Gastrocnemius medialis (tissue), 4 donors: ENCODE measurements around the gene MFAP3. TPM values are rescaled to one million over a fixed set of nuclear protein-coding genes. Genes with fewer than 3 reads are reported as not detected.
"Not testable (repeated sequence)": the region's sequence is repeated elsewhere in the genome, so short reads cannot be mapped to it uniquely, and the experiment has no call there.

Experiments
- ATAC-seq, 2 donors: fragments of 150-250 bp; one replicate each; pipeline ENCODE4 v1.9.1; 2016
- DNase-seq, 2 donors: peaks; one replicate each; pipeline ENCODE4 v3.0.0-alpha.2; 2019
- H3K27ac ChIP-seq, 4 donors: fragments of 200-600 bp; sonication (generic); 1 replicate in 1 of 4; 2 replicates in 3 of 4; pipeline ENCODE4 v1.5.1; 2016 to 2018; ENCODE audit warnings: mild to moderate bottlenecking in 2 of 4, moderate library complexity in 1 of 4
- H3K27me3 ChIP-seq, 3 donors: fragments of 200-600 bp; sonication (generic) in 2 of 3; 1 replicate in 1 of 3; 2 replicates in 2 of 3; pipeline versions ENCODE4 v1.5.1 to v1.6.0; 2016 to 2019; ENCODE audit warnings: mild to moderate bottlenecking in 1 of 3, moderate library complexity in 1 of 3
- H3K36me3 ChIP-seq, 2 donors: fragments of 200-600 bp; sonication (generic) in 1 of 2; one replicate each; pipeline ENCODE4 v1.5.1; 2017 to 2018
- H3K4me1 ChIP-seq, 2 donors: fragments of 200-600 bp; sonication (generic) in 1 of 2; one replicate each; pipeline ENCODE4 v1.5.1; 2016 to 2017; ENCODE audit warnings: mild to moderate bottlenecking in 2 of 2
- H3K4me3 ChIP-seq, 4 donors: fragments of 200-600 bp; sonication (generic) in 3 of 4; 1 replicate in 1 of 4; 2 replicates in 3 of 4; pipeline ENCODE4 v1.5.1; 2016 to 2019; ENCODE audit warnings: mild to moderate bottlenecking in 2 of 4
- H3K9me3 ChIP-seq, 3 donors: fragments of 200-600 bp; sonication (generic) in 2 of 3; 1 replicate in 1 of 3; 2 replicates in 2 of 3; pipeline ENCODE4 v1.5.1; 2016 to 2019
- POLR2A ChIP-seq, 2 donors: fragments of 450-650 bp; IDR thresholded peaks; one replicate each; pipeline ENCODE4 v1.6.1; 2017; ENCODE audit warnings: antibody characterized with exemption in 2 of 2, mild to moderate bottlenecking in 2 of 2, moderate library complexity in 2 of 2
- in situ Hi-C, 4 donors: fragments of 200-750 bp; cut with MboI; loops; one replicate each; pipeline versions ENCODE4 v1.15.0 to v1.8.0; 2017; ENCODE audit warnings: low sequenced_read_pairs in 4 of 4
- intact Hi-C: fragments of 100-400 bp; cut with DNase I; formaldehyde crosslinking; loops from one replicate; pipeline ENCODE4 v1.15.1; 2023; ENCODE audit warnings: low total_unique reads
- total RNA-seq, 4 donors: library from RNA; depleted of rRNA; stranded (reverse); fragments of >200 nt; gene quantifications; one replicate each; pipeline versions ENCODE4 v1.1.0 to v1.2.3, GENCODE V29; 2016
- TF ChIP-seq, protein P1 (sequence below), 5 experiments: fragments of 450-650 bp in 3 of 5; fragments of 200-600 bp in 2 of 5; sonication (generic) in 2 of 5; IDR thresholded peaks in 4 of 5; conservative IDR thresholded peaks in 1 of 5; 1 replicate in 4 of 5; 2 replicates in 1 of 5; pipeline ENCODE4 v1.5.1; 2016 to 2019; ENCODE audit warnings: antibody characterized with exemption in 5 of 5, mild to moderate bottlenecking in 3 of 5, moderate library complexity in 3 of 5

The MFAP3 gene
- total RNA-seq, 4 donors from 2014 or later: 25.4 to 80.5 (median 28.7) TPM

DNA sequence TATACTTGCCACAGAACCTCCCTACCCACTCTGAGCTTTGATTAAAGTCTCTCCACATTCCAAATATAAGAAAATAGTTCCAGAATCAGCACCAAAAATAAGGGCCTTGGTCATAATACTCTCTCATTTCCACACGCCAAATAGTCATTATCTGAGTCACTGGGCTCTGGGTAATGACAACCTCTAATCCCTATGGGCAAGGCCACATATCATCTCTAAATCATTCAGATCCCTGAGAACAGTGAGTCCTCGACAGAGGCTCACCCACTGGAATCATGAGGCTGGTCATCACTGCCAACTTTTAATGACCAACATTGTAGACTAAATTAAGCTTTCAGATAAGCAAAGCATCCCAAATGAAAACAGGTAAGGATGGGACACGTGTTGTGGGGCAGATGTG is 28.1 kb upstream of the MFAP3 start:
- no peaks in the 10 kb centered on the region for H3K9me3 ChIP-seq
- H3K4me1 ChIP-seq: peaks cover 0 to 5% of the 10 kb centered on the region in 2 donors
- no peak overlapping the region for H3K4me3 ChIP-seq
- no peak for ATAC-seq
- intact Hi-C loops (no loop called here), in situ Hi-C loops (no loop called here)
- no peak for DNase-seq
- TF ChIP-seq POLR2A (IDR thresholded peaks at IDR 0.05): no peak
- TF ChIP-seq, protein P1, sequence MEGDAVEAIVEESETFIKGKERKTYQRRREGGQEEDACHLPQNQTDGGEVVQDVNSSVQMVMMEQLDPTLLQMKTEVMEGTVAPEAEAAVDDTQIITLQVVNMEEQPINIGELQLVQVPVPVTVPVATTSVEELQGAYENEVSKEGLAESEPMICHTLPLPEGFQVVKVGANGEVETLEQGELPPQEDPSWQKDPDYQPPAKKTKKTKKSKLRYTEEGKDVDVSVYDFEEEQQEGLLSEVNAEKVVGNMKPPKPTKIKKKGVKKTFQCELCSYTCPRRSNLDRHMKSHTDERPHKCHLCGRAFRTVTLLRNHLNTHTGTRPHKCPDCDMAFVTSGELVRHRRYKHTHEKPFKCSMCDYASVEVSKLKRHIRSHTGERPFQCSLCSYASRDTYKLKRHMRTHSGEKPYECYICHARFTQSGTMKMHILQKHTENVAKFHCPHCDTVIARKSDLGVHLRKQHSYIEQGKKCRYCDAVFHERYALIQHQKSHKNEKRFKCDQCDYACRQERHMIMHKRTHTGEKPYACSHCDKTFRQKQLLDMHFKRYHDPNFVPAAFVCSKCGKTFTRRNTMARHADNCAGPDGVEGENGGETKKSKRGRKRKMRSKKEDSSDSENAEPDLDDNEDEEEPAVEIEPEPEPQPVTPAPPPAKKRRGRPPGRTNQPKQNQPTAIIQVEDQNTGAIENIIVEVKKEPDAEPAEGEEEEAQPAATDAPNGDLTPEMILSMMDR (IDR thresholded peaks at IDR 0.05 in 4 of 5, conservative IDR thresholded peaks at IDR 0.05 in 1 of 5): no peak
- peaks cover 0 to 3% of the 10 kb centered on the region in 2 donors for H3K36me3 ChIP-seq
- no peaks in the 10 kb centered on the region for H3K27me3 ChIP-seq
- no peak overlapping the region for H3K27ac ChIP-seq

DNA sequence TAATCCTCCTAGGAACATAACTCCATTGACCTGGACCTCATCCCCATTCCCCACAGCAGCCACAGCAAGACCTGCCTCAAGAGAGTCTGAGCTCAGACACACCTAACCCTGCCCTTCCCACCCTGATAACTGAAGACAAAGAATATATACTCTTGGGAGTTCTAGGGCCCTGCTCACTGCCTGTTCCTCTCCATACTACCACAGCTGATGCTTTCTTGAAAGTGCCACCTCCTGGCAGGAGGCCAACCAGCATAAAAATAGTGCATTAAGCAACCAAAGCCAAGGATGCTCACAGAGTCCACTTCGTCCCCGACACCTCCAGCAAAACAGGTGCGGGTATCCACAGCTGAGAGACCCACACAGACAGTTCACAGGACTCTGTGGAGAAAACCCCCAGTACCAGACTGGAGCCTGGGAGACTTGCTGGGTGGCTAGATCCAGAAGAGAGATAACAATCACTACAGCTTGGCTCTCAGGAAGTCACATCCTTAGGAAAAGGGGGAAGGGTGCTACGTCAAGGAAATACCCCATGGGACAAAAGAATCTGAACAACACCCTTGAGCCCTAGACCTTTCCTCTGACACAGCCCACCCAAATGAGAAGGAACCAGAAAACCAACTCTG is 23.6 kb upstream of the MFAP3 start:
- in situ Hi-C loops: no loop called here
- ATAC-seq (no peak), DNase-seq (no peak)
- H3K4me1 ChIP-seq: peaks cover 0 to 5% of the 10 kb centered on the region in 2 donors
- no peaks in the 10 kb centered on the region for H3K27me3 ChIP-seq
- intact Hi-C loops: no loop called here
- TF ChIP-seq, protein P1 (IDR thresholded peaks at IDR 0.05 in 4 of 5, conservative IDR thresholded peaks at IDR 0.05 in 1 of 5): no peak
- no peak for TF ChIP-seq POLR2A (IDR thresholded peaks at IDR 0.05)
- H3K9me3 ChIP-seq: no peaks in the 10 kb centered on the region
- peak overlapping the region; percentile 4 to 54 (median 52) for H3K27ac ChIP-seq
- no peak overlapping the region for H3K4me3 ChIP-seq
- H3K36me3 ChIP-seq: no peaks in the 10 kb centered on the region

DNA sequence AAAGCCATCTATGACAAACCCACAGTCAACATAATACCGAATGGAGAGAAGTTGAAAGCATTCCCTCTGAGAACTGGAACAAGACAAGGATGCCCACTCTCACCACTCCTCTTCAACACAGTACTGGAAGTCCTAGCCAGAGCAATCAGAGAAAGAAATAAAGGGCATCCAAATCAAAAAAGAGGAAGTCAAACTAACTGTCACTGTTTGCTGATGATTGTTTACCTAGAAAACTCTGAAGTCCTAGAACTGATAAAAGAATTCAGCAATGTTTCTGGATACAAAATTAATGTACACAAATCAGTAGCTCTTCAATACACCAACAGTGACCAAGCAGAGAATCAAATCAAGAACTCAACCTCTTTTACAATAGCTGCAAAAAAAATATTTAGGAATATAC is 19.8 kb upstream of the MFAP3 start:
- H3K9me3 ChIP-seq, intact Hi-C loops, ATAC-seq, H3K36me3 ChIP-seq, H3K4me1 ChIP-seq, H3K27ac ChIP-seq, H3K27me3 ChIP-seq, DNase-seq, H3K4me3 ChIP-seq, in situ Hi-C loops: not testable (repeated sequence)

DNA sequence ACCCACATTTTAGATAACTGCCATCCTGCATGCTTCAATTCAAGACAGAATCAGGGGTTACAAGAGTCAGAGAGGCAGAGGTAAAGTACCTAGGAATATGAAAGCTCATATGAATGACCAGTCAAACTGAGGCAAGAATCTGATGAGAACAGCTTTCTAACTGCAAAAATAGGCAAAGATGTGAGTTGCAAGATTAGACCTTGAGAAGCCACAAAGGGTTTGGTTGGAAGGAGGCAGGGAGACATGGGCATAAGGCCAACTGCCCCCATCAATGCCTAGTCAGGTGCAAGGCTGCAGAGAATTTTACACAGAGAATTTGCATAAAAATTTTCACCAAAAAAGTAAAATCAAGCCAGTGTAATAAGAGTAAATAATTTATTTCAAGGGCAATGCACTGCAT is 12.8 kb upstream of the MFAP3 start:
- no peak for TF ChIP-seq POLR2A (IDR thresholded peaks at IDR 0.05)
- TF ChIP-seq, protein P1 (IDR thresholded peaks at IDR 0.05 in 4 of 5, conservative IDR thresholded peaks at IDR 0.05 in 1 of 5): no peak
- H3K4me1 ChIP-seq: no peaks in the 10 kb centered on the region
- H3K4me3 ChIP-seq: no peak overlapping the region
- in situ Hi-C loops (no loop called here), intact Hi-C loops (no loop called here)
- H3K9me3 ChIP-seq: no peaks in the 10 kb centered on the region
- DNase-seq (no peak), ATAC-seq (no peak)
- no peaks in the 10 kb centered on the region for H3K27me3 ChIP-seq
- H3K36me3 ChIP-seq: peaks cover 0 to 52% of the 10 kb centered on the region in 2 donors
- no peak overlapping the region for H3K27ac ChIP-seq

DNA sequence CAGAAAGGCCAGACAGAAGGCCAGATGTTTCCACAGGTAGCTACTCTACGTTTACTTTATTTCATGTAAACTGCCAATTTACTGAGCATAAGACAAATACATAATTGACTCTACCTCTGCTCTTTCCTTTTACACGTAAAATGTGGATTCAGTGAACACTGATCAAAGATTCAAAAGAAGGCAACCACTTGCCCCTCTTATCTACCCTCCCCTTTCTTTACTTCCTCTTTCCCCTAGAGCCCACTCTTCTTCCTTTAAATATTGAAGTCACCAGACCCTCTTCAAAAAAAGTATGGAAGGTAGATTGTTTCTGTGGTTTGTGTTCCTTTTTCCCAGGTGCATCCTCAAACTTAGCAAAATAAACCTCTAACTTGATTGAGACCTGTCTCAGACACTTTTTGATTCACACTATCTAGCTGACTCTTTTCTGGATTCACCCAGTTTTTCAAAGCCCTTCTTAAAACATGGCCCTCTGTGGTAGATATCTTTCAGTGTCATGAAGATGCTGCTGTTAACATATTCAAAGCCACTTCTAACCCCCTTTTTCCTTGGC is 6.8 kb upstream of the MFAP3 start:
- H3K27me3 ChIP-seq: no peaks in the 10 kb centered on the region
- in situ Hi-C loops (no loop called here), intact Hi-C loops (no loop called here)
- peaks cover 5 to 7% of the 10 kb centered on the region in 2 donors for H3K4me1 ChIP-seq
- no peak overlapping the region for H3K27ac ChIP-seq
- H3K4me3 ChIP-seq: no peak overlapping the region
- peaks cover 0 to 34% of the 10 kb centered on the region in 2 donors for H3K36me3 ChIP-seq
- H3K9me3 ChIP-seq: no peaks in the 10 kb centered on the region
- ATAC-seq (no peak), DNase-seq (no peak)
- TF ChIP-seq, protein P1 (IDR thresholded peaks at IDR 0.05 in 4 of 5, conservative IDR thresholded peaks at IDR 0.05 in 1 of 5): no peak
- TF ChIP-seq POLR2A (IDR thresholded peaks at IDR 0.05): no peak
